ENCODE data around the gene LAMP5. TPM values are rescaled to one million over a fixed set of nuclear protein-coding genes. Genes with fewer than 3 reads are reported as not detected.

LAMP5 gene
- not detected in 2 replicates for total RNA-seq

GRCh38 chr20:9514461-9515213 lies at the start of gene LAMP5:
Gene LAMP5, plus strand, starts transcription at chr20:9514590. Its CDS starts 263 bp downstream, at chr20:9514853.

